ENCODE measurements around the gene USP3.
A peak's percentile ranks its signal among the peaks of the same experiment; 100 is the strongest.
"Not testable (repeated sequence)": the region's sequence is repeated elsewhere in the genome, so short reads cannot be mapped to it uniquely, and the experiment has no call there.

Gene USP3

GRCh38 chr15:63608989-63609388 is 104.6 kb downstream of the USP3 start:
- no peak for DNase-seq (ENCODE audit: low spot score)
- no peak for TF ChIP-seq CTCF (IDR thresholded peaks at IDR 0.05; ENCODE audit: extremely low read depth, missing control alignments)

GRCh38 chr15:63609448-63609847 is 105.1 kb downstream of the USP3 start:
- no peak for TF ChIP-seq CTCF (IDR thresholded peaks at IDR 0.05; ENCODE audit: extremely low read depth, missing control alignments)
- no peak for DNase-seq (ENCODE audit: low spot score)

GRCh38 chr15:63610209-63610841 is 105.9 kb downstream of the USP3 start:
- peak; percentile 68 for TF ChIP-seq CTCF (IDR thresholded peaks at IDR 0.05; ENCODE audit: extremely low read depth, missing control alignments)
- DNase-seq (ENCODE audit: low spot score): peak; percentile 81

- no peak for TF ChIP-seq CTCF (IDR thresholded peaks at IDR 0.05; ENCODE audit: extremely low read depth, missing control alignments)
- DNase-seq (ENCODE audit: low spot score): no peak
Observed at GRCh38 chr15:63611177-63611576, 106.8 kb downstream of the USP3 start.

GRCh38 chr15:63612300-63612699 is 107.9 kb downstream of the USP3 start:
- DNase-seq (ENCODE audit: low spot score): no peak
- no peak for TF ChIP-seq CTCF (IDR thresholded peaks at IDR 0.05; ENCODE audit: extremely low read depth, missing control alignments)

GRCh38 chr15:63615935-63616334 is 111.5 kb downstream of the USP3 start:
- no peak for TF ChIP-seq CTCF (IDR thresholded peaks at IDR 0.05; ENCODE audit: extremely low read depth, missing control alignments)
- DNase-seq (ENCODE audit: low spot score): no peak

- not testable (repeated sequence) for DNase-seq (ENCODE audit: low spot score)
Observed at GRCh38 chr15:63617147-63617546, 112.8 kb downstream of the USP3 start.

- DNase-seq (ENCODE audit: low spot score): not testable (repeated sequence)
Observed at GRCh38 chr15:63617627-63618026, 113.2 kb downstream of the USP3 start.

- not testable (repeated sequence) for DNase-seq (ENCODE audit: low spot score)
Observed at GRCh38 chr15:63620760-63621159, 116.4 kb downstream of the USP3 start.
